Pancreas (tissue), 10 donors: ENCODE results near the gene SMAD6. TPM values are rescaled to one million over a fixed set of nuclear protein-coding genes. Genes with fewer than 3 reads are reported as not detected.
A peak's percentile ranks its signal among the peaks of the same experiment; 100 is the strongest.

ENCODE experiments used
- ATAC-seq, 4 donors: fragments of 200-7000 bp; cut with Tn5 transposase; one replicate each; pipeline versions ENCODE4 v1.8.0 to v1.9.1; 2020; ENCODE audit warnings: mild to moderate bottlenecking in 4 of 4, moderate library complexity in 4 of 4
- DNase-seq, 6 donors: peaks; one replicate each; pipeline ENCODE4 v3.0.0-alpha.2; 2020
- FAIRE-seq: peaks from 2 replicates; lab custom pipeline; 2012; peaks lifted over from hg19 to GRCh38; lab: Jason Lieb, UNC
- H3K27ac ChIP-seq, 4 donors: fragments of 200-600 bp; sonication (generic); 1 replicate in 3 of 4; 2 replicates in 1 of 4; pipeline versions ENCODE4 v1.5.0 to v1.8.0; 2020
- H3K27me3 ChIP-seq, 4 donors: fragments of 200-600 bp; one replicate each; pipeline ENCODE4 v1.8.0; 2021
- H3K36me3 ChIP-seq, 3 donors: fragments of 200-600 bp; sonication (generic) in 1 of 3; one replicate each; pipeline versions ENCODE4 v1.5.0 to v1.8.0; 2020 to 2021
- H3K4me1 ChIP-seq, 3 donors: fragments of 200-600 bp; one replicate each; pipeline ENCODE4 v1.8.0; 2021
- H3K4me3 ChIP-seq, 4 donors: fragments of 200-600 bp; sonication (generic) in 2 of 4; one replicate each; pipeline versions ENCODE4 v1.5.0 to v1.8.0; 2020 to 2021
- H3K9me3 ChIP-seq, 4 donors: fragments of 200-600 bp; one replicate each; pipeline ENCODE4 v1.8.0; 2021
- CTCF ChIP-seq, 4 donors: fragments of 200-600 bp; sonication (generic) in 3 of 4; IDR thresholded peaks; one replicate each; pipeline versions ENCODE4 v1.5.0 to v1.8.0; 2021; ENCODE audit warnings: antibody characterized with exemption in 4 of 4
- WGBS, 2 donors: extraction: QIAGEN DNeasy Blood & Tissue Kit; methylation state at CpG; one replicate each; pipeline ENCODE4 v1.1.7; 2013; 5-methylcytosine and 5-hydroxymethylcytosine counted together
- intact Hi-C, 3 donors: fragments of 100-400 bp; cut with DNase I; formaldehyde crosslinking; loops; one replicate each; pipeline versions ENCODE4 v1.11.1 to v1.14.2; 2022
- polyA plus RNA-seq, 2 donors: library from polyadenylated mRNA; stranded (reverse); fragments of 200-250 nt; gene quantifications; one replicate each; pipeline ENCODE4 v1.2.3, GENCODE V29; 2013
- total RNA-seq, 6 donors: library from RNA; stranded (reverse); fragmentation: NEBNext Ultra II Directional in 4 of 6; extraction: Animal tissue kit (Norgen Biotek cat#: 25700) in 4 of 6; gene quantifications; one replicate each; pipeline versions ENCODE4 v1.2.1 to v1.2.4, GENCODE V29; 2021 to 2023
- donor health status: healthy with polysubstance abuse.
- donor health status: DM: no; HTN: no; CAD: no; lungs with moderate emphysema.
- donor health status: DM: no; HTN: no; CAD: no.
- donor health status: control.
- donor health status: control.
- donor health status: Bipolar disorder and iron deficiency.
- donor health status: DM: yes; HTN: yes; CAD: no.
- donor health status: DM: no; HTN: no; CAD: no.
- donor health status: DM: no; HTN: no; CAD: no.
- donor health status: DM: yes; HTN: yes; CAD: no.

Gene SMAD6
- total and polyA plus RNA-seq, 8 donors, result 2.6 to 13.1 (median 3.2) TPM

GRCh38 chr15:66774001-66774814, 72.2 kb downstream of the SMAD6 start:
- 26 to 30% methylated on average over 19 of the region's 19 CpGs for WGBS, 2 donors
- no peak overlapping the region for H3K4me3 ChIP-seq
- FAIRE-seq (no peak), ATAC-seq (peak; percentile 90 to 93 (median 91)), DNase-seq (peak; percentile 84 to 98 (median 92))
- no peaks in the 10 kb centered on the region for H3K9me3 ChIP-seq
- peak; percentile 91 to 97 (median 94) for TF ChIP-seq CTCF (IDR thresholded peaks at IDR 0.05)
- peaks cover 37 to 49% (median 38%) of the 10 kb centered on the region in 3 donors for H3K4me1 ChIP-seq
- H3K36me3 ChIP-seq, result no peaks in the 10 kb centered on the region
- intact Hi-C loops, result loop anchor here (5.0 to 10.0 kb wide), 2 partner anchors 149 to 162 kb away; no protein-coding TSS in a partner anchor
- peak overlapping the region; percentile 77 to 87 (median 83) for H3K27ac ChIP-seq
- H3K27me3 ChIP-seq, result no peaks in the 10 kb centered on the region

- H3K4me1 ChIP-seq, result peaks cover 41 to 53% (median 43%) of the 10 kb centered on the region in 3 donors
- ATAC-seq (no peak), DNase-seq (peak in 5 of 6 donors; percentile 11 to 66 (median 53)), FAIRE-seq (no peak)
- 75 to 77% methylated on average over 18 of the region's 18 CpGs for WGBS, 2 donors
- no peaks in the 10 kb centered on the region for H3K36me3 ChIP-seq
- intact Hi-C loops, result loop anchor here (5.0 to 10.0 kb wide), 2 partner anchors 151 to 153 kb away; no protein-coding TSS in a partner anchor
- TF ChIP-seq CTCF (IDR thresholded peaks at IDR 0.05), result no peak
- no peaks in the 10 kb centered on the region for H3K9me3 ChIP-seq
- peak overlapping the region in 2 of 4 donors; percentile 5 to 87 for H3K27ac ChIP-seq
- no peak overlapping the region for H3K4me3 ChIP-seq
- H3K27me3 ChIP-seq, result no peaks in the 10 kb centered on the region
Measured at GRCh38 chr15:66775127-66776105, 73.4 kb downstream of the SMAD6 start.

GRCh38 chr15:66777054-66777453, 75.0 kb downstream of the SMAD6 start:
- Histone ChIP-seq H3K9me3 (no peaks in the 10 kb centered on the region), H3K4me3 (no peak overlapping the region), H3K4me1 (peaks cover 26 to 38% (median 28%) of the 10 kb centered on the region in 3 donors), H3K36me3 (no peaks in the 10 kb centered on the region), H3K27ac (no peak overlapping the region), H3K27me3 (no peaks in the 10 kb centered on the region)
- intact Hi-C loops, result loop anchor here (5.0 to 10.0 kb wide), 2 partner anchors 152 to 155 kb away; no protein-coding TSS in a partner anchor
- DNase-seq, result peak in 1 of 6 donors; percentile 29
- no peak for FAIRE-seq
- TF ChIP-seq CTCF (IDR thresholded peaks at IDR 0.05), result no peak
- ATAC-seq, result no peak
- WGBS, 2 donors, result 90% methylated on average over 6 of the region's 6 CpGs

DNA sequence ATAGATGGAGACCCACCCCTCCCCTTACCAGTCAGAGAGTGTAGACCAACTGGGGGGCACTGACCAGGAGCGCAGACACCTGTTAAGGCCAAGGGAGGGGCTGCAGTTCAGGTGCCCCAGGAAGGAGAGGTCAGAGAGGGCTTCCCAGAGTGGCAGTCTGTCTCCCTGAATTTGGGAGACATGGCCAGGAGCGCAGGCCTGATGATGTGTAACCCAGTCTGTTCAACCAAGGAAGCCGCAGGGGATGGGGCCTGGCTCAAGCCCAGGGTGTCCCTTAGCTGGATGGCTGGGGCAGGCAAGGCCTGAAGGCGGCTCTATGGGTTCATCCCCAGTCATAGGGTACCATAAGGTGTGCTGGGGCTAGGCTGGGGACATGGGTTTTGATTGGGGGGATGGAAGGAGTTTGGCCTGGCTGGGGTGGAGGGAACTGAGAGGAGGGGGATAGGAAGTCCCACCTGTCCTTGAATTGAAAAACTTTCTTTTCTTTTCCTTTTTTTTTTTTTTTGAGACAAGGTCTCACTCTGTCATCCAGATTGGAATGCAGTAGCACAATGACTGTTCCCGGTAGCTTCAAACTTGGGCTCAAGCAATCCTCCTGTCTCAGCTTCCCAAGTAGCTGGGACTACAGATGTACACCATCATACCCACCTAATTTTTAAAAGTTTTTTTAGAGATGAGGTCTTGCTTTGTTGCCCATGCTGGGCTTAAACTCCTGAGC, 75.7 kb downstream of the SMAD6 start:
- no peak for ATAC-seq
- DNase-seq, result peak in 1 of 6 donors; percentile 13
- no peak for TF ChIP-seq CTCF (IDR thresholded peaks at IDR 0.05)
- Histone ChIP-seq H3K9me3 (no peaks in the 10 kb centered on the region), H3K36me3 (no peaks in the 10 kb centered on the region), H3K4me3 (no peak overlapping the region), H3K4me1 (peaks cover 19 to 31% (median 21%) of the 10 kb centered on the region in 3 donors), H3K27me3 (no peaks in the 10 kb centered on the region), H3K27ac (no peak overlapping the region)
- FAIRE-seq, result no peak
- WGBS, 2 donors, result 92 to 95% methylated on average over 5 of the region's 5 CpGs
- intact Hi-C loops, result loop anchor here (5.0 to 10.0 kb wide), 2 partner anchors 153 to 155 kb away; no protein-coding TSS in a partner anchor
